IMR-90 (cell line): ENCODE measurements around the gene FRAS1. TPM values are rescaled to one million over a fixed set of nuclear protein-coding genes. Genes with fewer than 3 reads are reported as not detected.

ENCODE experiments used
- ATAC-seq: fragments of 200-7000 bp; cut with Tn5 transposase; 2 replicates; pipeline ENCODE4 v1.9.1; 2020; ENCODE audit warnings: low read depth, mild to moderate bottlenecking, moderate library complexity
- BruUV-seq: library from RNA; stranded (reverse); fragments of 400-500 nt; replicated peaks from 2 replicates; lab custom pipeline; 2021; lab: Mats Ljungman, UMichigan
- CTCF ChIA-PET: fragments of 300-600 bp; formaldehyde crosslinking; extraction: SDS; loops from one replicate; lab custom pipeline; 2021; ENCODE audit warnings: antibody characterized with exemption; lab: Yijun Ruan, JAX
- POLR2A ChIA-PET: fragments of 300-600 bp; sonication (Branson Sonifier 250); formaldehyde crosslinking; loops from one replicate; lab custom pipeline; 2022; ENCODE audit warnings: antibody characterized with exemption; ENCODE audit not compliant: unreplicated experiment; lab: Charles Lee
- DNase-seq: peaks from one replicate; pipeline ENCODE4 v3.0.0; 2013
- H2AFZ ChIP-seq: replicated peaks from 2 replicates; pipeline ENCODE3; 2013; ENCODE audit warnings: low read length, mild to moderate bottlenecking; ENCODE audit not compliant: poor library complexity
- H2AK5ac ChIP-seq: 2 replicates; pipeline ENCODE4 v1.6.1; 2013; ENCODE audit warnings: low read depth, low read length, inconsistent platforms
- H2AK9ac ChIP-seq: replicated peaks from 2 replicates; pipeline ENCODE3; 2013; ENCODE audit warnings: mild to moderate bottlenecking, low read depth, low read length, moderate library complexity; ENCODE audit not compliant: poor library complexity
- H2BK120ac ChIP-seq: 2 replicates; pipeline ENCODE4 v1.6.1; 2013; ENCODE audit warnings: low read depth, low read length, inconsistent platforms
- H2BK15ac ChIP-seq: 3 replicates; pipeline ENCODE4 v1.6.1; 2013; ENCODE audit warnings: low read depth, low read length, inconsistent platforms
- H2BK20ac ChIP-seq: 2 replicates; pipeline ENCODE4 v1.6.1; 2013; ENCODE audit warnings: low read depth, mild to moderate bottlenecking, inconsistent platforms, low read length, moderate library complexity
- H2BK5ac ChIP-seq: 2 replicates; pipeline ENCODE4 v1.6.1; 2013; ENCODE audit warnings: mild to moderate bottlenecking, low read depth, low read length, inconsistent platforms; ENCODE audit not compliant: poor library complexity, severe bottlenecking
- H3K14ac ChIP-seq: replicated peaks from 2 replicates; pipeline ENCODE4 v1.6.1; 2013; ENCODE audit warnings: low read depth, low read length, inconsistent platforms
- H3K18ac ChIP-seq: 2 replicates; pipeline ENCODE4 v1.6.1; 2013; ENCODE audit warnings: low read depth, low read length, control low read depth
- H3K23ac ChIP-seq: 2 replicates; pipeline ENCODE4 v1.6.1; 2013; ENCODE audit warnings: low read depth, low read length, inconsistent platforms
- H3K27ac ChIP-seq: 2 replicates; pipeline ENCODE4 v1.5.1; 2013; ENCODE audit warnings: mild to moderate bottlenecking, control low read depth, low read length; ENCODE audit not compliant: insufficient read depth
- H3K27me3 ChIP-seq: 2 replicates; pipeline ENCODE4 v1.6.1; 2013; ENCODE audit warnings: low read length; ENCODE audit not compliant: control insufficient read depth, insufficient read depth
- H3K36me3 ChIP-seq: 2 replicates; pipeline ENCODE4 v1.6.1; 2013; ENCODE audit warnings: low read length, mixed read lengths; ENCODE audit not compliant: control insufficient read depth, insufficient read depth
- H3K4ac ChIP-seq: 2 replicates; pipeline ENCODE4 v1.6.1; 2013; ENCODE audit warnings: low read depth, low read length, inconsistent platforms
- H3K4me1 ChIP-seq: 2 replicates; pipeline ENCODE4 v1.6.1; 2013; ENCODE audit warnings: low read length, mixed read lengths; ENCODE audit not compliant: control insufficient read depth, insufficient read depth
- H3K4me2 ChIP-seq: 2 replicates; pipeline ENCODE4 v1.6.1; 2013; ENCODE audit warnings: low read depth, mild to moderate bottlenecking, control low read depth, low read length, moderate library complexity
- H3K4me3 ChIP-seq: 2 replicates; pipeline ENCODE4 v1.5.1; 2013; ENCODE audit warnings: low read depth, mild to moderate bottlenecking, control low read depth, low read length, moderate library complexity; ENCODE audit not compliant: insufficient read depth
- H3K56ac ChIP-seq: 2 replicates; pipeline ENCODE4 v1.6.1; 2013; ENCODE audit warnings: low read length, inconsistent platforms; ENCODE audit not compliant: insufficient read depth; ENCODE audit errors: extremely low read depth
- H3K79me1 ChIP-seq, 2 experiments: 2 replicates each; pipeline ENCODE4 v1.6.1; 2013; ENCODE audit warnings: low read length in 2 of 2, inconsistent platforms in 1 of 2, low read depth in 1 of 2
- H3K9ac ChIP-seq: 2 replicates; pipeline ENCODE4 v1.6.1; 2013; ENCODE audit warnings: low read depth, low read length, control low read depth
- H3K9me1 ChIP-seq: 2 replicates; pipeline ENCODE4 v1.6.1; 2013; ENCODE audit warnings: low read length, inconsistent platforms; ENCODE audit not compliant: insufficient read depth
- H3K9me3 ChIP-seq: 2 replicates; pipeline ENCODE4 v1.6.1; 2013; ENCODE audit warnings: low read length; ENCODE audit not compliant: control insufficient read depth, insufficient read depth
- H4K20me1 ChIP-seq: 2 replicates; pipeline ENCODE4 v1.6.1; 2013; ENCODE audit warnings: low read length, inconsistent platforms; ENCODE audit not compliant: insufficient read depth
- H4K5ac ChIP-seq: 2 replicates; pipeline ENCODE4 v1.6.1; 2013; ENCODE audit warnings: mild to moderate bottlenecking, low read depth, low read length, control low read depth
- H4K8ac ChIP-seq, 2 experiments: 2 replicates each; pipeline ENCODE4 v1.6.1; 2013; ENCODE audit warnings: low read depth in 2 of 2, low read length in 2 of 2, control low read depth in 1 of 2, inconsistent platforms in 1 of 2
- H4K91ac ChIP-seq: 2 replicates; pipeline ENCODE4 v1.6.1; 2013; ENCODE audit warnings: low read depth, low read length, inconsistent platforms; ENCODE audit not compliant: insufficient read depth
- BHLHE40 ChIP-seq: fragments of 150-350 bp; IDR thresholded peaks from 2 replicates; pipeline ENCODE4 v1.6.1; 2016; ENCODE audit warnings: mild to moderate bottlenecking, low read depth, low read length
- CEBPB ChIP-seq: IDR thresholded peaks from 2 replicates; pipeline ENCODE4 v1.6.1; 2012; ENCODE audit warnings: low read depth, low read length, improper control_type of control experiment
- CTCF ChIP-seq: conservative IDR thresholded peaks from 2 replicates; pipeline ENCODE4 v1.5.1; 2012; ENCODE audit warnings: mild to moderate bottlenecking, low read depth, low read length, improper control_type of control experiment
- MAZ ChIP-seq: IDR thresholded peaks from 2 replicates; pipeline ENCODE4 v1.6.1; 2012; ENCODE audit warnings: low read depth, mild to moderate bottlenecking, low read length, improper control_type of control experiment, moderate library complexity, borderline replicate concordance
- MXI1 ChIP-seq: IDR thresholded peaks from 2 replicates; pipeline ENCODE4 v1.6.1; 2012; ENCODE audit warnings: low read depth, mild to moderate bottlenecking, low read length, moderate library complexity, borderline replicate concordance
- NFE2L2 ChIP-seq: fragments of 150-350 bp; IDR thresholded peaks from 2 replicates; pipeline ENCODE4 v1.6.1; 2016; ENCODE audit warnings: low read depth, mild to moderate bottlenecking, low read length
- POLR2A ChIP-seq: IDR thresholded peaks from 2 replicates; pipeline ENCODE4 v1.6.1; 2012; ENCODE audit warnings: mild to moderate bottlenecking, low read depth, low read length
- RCOR1 ChIP-seq: IDR thresholded peaks from 2 replicates; pipeline ENCODE4 v1.6.1; 2012; ENCODE audit warnings: mild to moderate bottlenecking, low read length, improper control_type of control experiment; ENCODE audit not compliant: insufficient replicate concordance
- RFX5 ChIP-seq: IDR thresholded peaks from 2 replicates; pipeline ENCODE4 v1.8.0; 2012; ENCODE audit warnings: low read depth, mild to moderate bottlenecking, low read length, moderate library complexity
- WGBS, 2 experiments: methylation state at CpG; one replicate each; pipeline versions ENCODE4 v1.1.5 to v1.1.7; 2013; ENCODE audit warnings: missing lambda C conversion rate in 2 of 2; ENCODE audit not compliant: insufficient read length in 1 of 2; ENCODE audit errors: extremely low coverage in 2 of 2; 5-methylcytosine and 5-hydroxymethylcytosine counted together
- dilution Hi-C: fragments of 300-500 bp; cut with HindIII; formaldehyde crosslinking; loops from one replicate; pipeline ENCODE4 v1.14.3; 2018; ENCODE audit warnings: low sequenced_read_pairs; ENCODE audit not compliant: unreplicated experiment
- in situ Hi-C: fragments of 300-500 bp; cut with MboI; formaldehyde crosslinking; loops from 3 replicates; pipeline ENCODE4 v1.14.3; 2019; ENCODE audit warnings: low sequenced_read_pairs, inconsistent platforms, mixed read lengths
- intact Hi-C: fragments of 100-400 bp; cut with micrococcal nuclease; formaldehyde crosslinking; loops from 2 replicates; pipeline ENCODE4 v1.10.0; 2022
- polyA plus RNA-seq, 3 experiments: library from polyadenylated mRNA; depleted of rRNA; stranded (reverse); fragments of >200 nt; gene quantifications; 2 replicates each; pipeline ENCODE4 v1.2.3, GENCODE V29; 2012; ENCODE audit warnings: low replicate concordance in 1 of 3
- total RNA-seq: library from RNA; depleted of rRNA; stranded (reverse); fragments of >200 nt; gene quantifications from 2 replicates; pipeline ENCODE4 v1.2.3, GENCODE V29; 2012

FRAS1 gene
- total and polyA plus RNA-seq, 2 of the 4 experiments (the other 2 are of a cell fraction), result under 0.01 to 0.03 TPM

GRCh38 chr4:78446619-78447018 lies 389.5 kb downstream of the FRAS1 start:
- Histone ChIP-seq H2BK15ac (no peak overlapping the region), H2BK20ac (no peak overlapping the region), H3K56ac (no peak overlapping the region), H3K14ac (no peak overlapping the region), H4K91ac (no peak overlapping the region), H4K20me1 (no peaks in the 10 kb centered on the region), H2AK9ac (no peak overlapping the region), H3K4me3 (no peak overlapping the region), H4K8ac (no peak overlapping the region), H3K23ac (no peak overlapping the region), H3K4ac (no peak overlapping the region), H2AK5ac (no peak overlapping the region), H3K4me1 (no peaks in the 10 kb centered on the region), H3K4me2 (no peak overlapping the region), H3K9me1 (no peaks in the 10 kb centered on the region), H3K79me1 (no peaks in the 10 kb centered on the region), H2BK5ac (no peak overlapping the region), H3K18ac (no peak overlapping the region), H3K27ac (no peak overlapping the region), H3K9ac (no peak overlapping the region), H2AFZ (no peak overlapping the region), H2BK120ac (no peak overlapping the region), H4K5ac (no peak overlapping the region), H3K27me3 (peaks cover 6% of the 10 kb centered on the region), H3K36me3 (no peaks in the 10 kb centered on the region), H3K9me3 (no peaks in the 10 kb centered on the region)
- TF ChIP-seq POLR2A (no peak), NFE2L2 (no peak), CTCF (no peak), MAZ (no peak), RCOR1 (no peak), CEBPB (no peak), BHLHE40 (no peak), RFX5 (no peak), MXI1 (no peak)
- intact Hi-C loops (no loop called here), dilution Hi-C loops (no loop called here), in situ Hi-C loops (no loop called here)
- CTCF ChIA-PET, result no interaction called here
- WGBS, 2 experiments, result 20% methylated on average over 1 of the region's 5 CpGs; no CpG with 5 or more reads in 1 of the 2 experiments
- DNase-seq (no peak), ATAC-seq (no peak)
- POLR2A ChIA-PET, result no interaction called here
- BruUV-seq, result no TSS peak
